ENCODE results near the gene CD101.
A peak's percentile ranks its signal among the peaks of the same experiment; 100 is the strongest.

Gene CD101

GRCh38 chr1:117054068-117054467 is 52.5 kb downstream of the CD101 start:
- Histone ChIP-seq H3K36me3 (ENCODE audit: low read depth) (no peaks in the 10 kb centered on the region), H3K27ac (ENCODE audit: poor library complexity, severe bottlenecking) (no peak overlapping the region), H3K27me3 (ENCODE audit: insufficient read depth, poor library complexity, severe bottlenecking) (no peaks in the 10 kb centered on the region), H3K4me3 (ENCODE audit: severe bottlenecking) (no peak overlapping the region), H3K9me3 (ENCODE audit: severe bottlenecking) (no peaks in the 10 kb centered on the region), H3K4me1 (ENCODE audit: insufficient read depth, poor library complexity, severe bottlenecking) (peaks cover 3% of the 10 kb centered on the region)
- no peak for TF ChIP-seq CTCF (IDR thresholded peaks at IDR 0.05; ENCODE audit: poor library complexity, severe bottlenecking)
- no peak for DNase-seq (ENCODE audit: low spot score)
- ATAC-seq (ENCODE audit: low read depth) = no peak

- Histone ChIP-seq H3K9me3 (ENCODE audit: severe bottlenecking) (no peaks in the 10 kb centered on the region), H3K36me3 (ENCODE audit: low read depth) (peaks cover 29% of the 10 kb centered on the region), H3K27me3 (ENCODE audit: insufficient read depth, poor library complexity, severe bottlenecking) (no peaks in the 10 kb centered on the region), H3K27ac (ENCODE audit: poor library complexity, severe bottlenecking) (peak overlapping the region; percentile 75), H3K4me3 (ENCODE audit: severe bottlenecking) (peak overlapping the region; percentile 64), H3K4me1 (ENCODE audit: insufficient read depth, poor library complexity, severe bottlenecking) (peaks cover 10% of the 10 kb centered on the region)
- ATAC-seq (ENCODE audit: low read depth) (no peak), DNase-seq (ENCODE audit: low spot score) (no peak)
- TF ChIP-seq CTCF (IDR thresholded peaks at IDR 0.05; ENCODE audit: poor library complexity, severe bottlenecking) = no peak
Measured at GRCh38 chr1:117058810-117059209, 57.2 kb downstream of the CD101 start.

GRCh38 chr1:117059334-117059677 is 57.7 kb downstream of the CD101 start:
- H3K4me3 ChIP-seq (ENCODE audit: severe bottlenecking) = peak overlapping the region; percentile 64
- peaks cover 31% of the 10 kb centered on the region for H3K36me3 ChIP-seq (ENCODE audit: low read depth)
- DNase-seq (ENCODE audit: low spot score) = peak; percentile 69
- peak; percentile 37 for ATAC-seq (ENCODE audit: low read depth)
- H3K27ac ChIP-seq (ENCODE audit: poor library complexity, severe bottlenecking) = peak overlapping the region; percentile 75
- peaks cover 10% of the 10 kb centered on the region for H3K4me1 ChIP-seq (ENCODE audit: insufficient read depth, poor library complexity, severe bottlenecking)
- no peaks in the 10 kb centered on the region for H3K9me3 ChIP-seq (ENCODE audit: severe bottlenecking)
- no peak for TF ChIP-seq CTCF (IDR thresholded peaks at IDR 0.05; ENCODE audit: poor library complexity, severe bottlenecking)
- H3K27me3 ChIP-seq (ENCODE audit: insufficient read depth, poor library complexity, severe bottlenecking) = no peaks in the 10 kb centered on the region

GRCh38 chr1:117059678-117060440 is 58.3 kb downstream of the CD101 start, which contains the start of gene TTF2:
Gene TTF2 (plus strand): TSS chr1:117060326. CDS start chr1:117060347, 21 bp downstream.
- TF ChIP-seq CTCF (IDR thresholded peaks at IDR 0.05; ENCODE audit: poor library complexity, severe bottlenecking) = no peak
- ATAC-seq (ENCODE audit: low read depth) (peak; percentile 97), DNase-seq (ENCODE audit: low spot score) (peak; percentile 96)
- no peaks in the 10 kb centered on the region for H3K27me3 ChIP-seq (ENCODE audit: insufficient read depth, poor library complexity, severe bottlenecking)
- peak within 1 kb of the TSS; percentile 64 for H3K4me3 ChIP-seq (ENCODE audit: severe bottlenecking)
- H3K36me3 ChIP-seq (ENCODE audit: low read depth) = peaks cover 31% of the 10 kb centered on the region
- H3K27ac ChIP-seq (ENCODE audit: poor library complexity, severe bottlenecking) = peak within 1 kb of the TSS; percentile 75
- H3K9me3 ChIP-seq (ENCODE audit: severe bottlenecking) = no peaks in the 10 kb centered on the region
- H3K4me1 ChIP-seq (ENCODE audit: insufficient read depth, poor library complexity, severe bottlenecking) = peaks cover 10% of the 10 kb centered on the region

Measured in RWPE2 (cell line).